C4-2B (cell line): Measurements from ENCODE around the gene TECPR1.

Experiments used
- H3K27ac ChIP-seq: fragments of 450-650 bp; 2 replicates; pipeline ENCODE4 v1.5.1; 2017
- ZFX ChIP-seq: fragments of 450-650 bp; IDR thresholded peaks from 2 replicates; pipeline ENCODE4 v1.6.1; 2017
- TF ChIP-seq, protein P1 (sequence below): fragments of 450-650 bp; conservative IDR thresholded peaks from 2 replicates; pipeline ENCODE4 v1.5.1; 2017; ENCODE audit warnings: mild to moderate bottlenecking

TECPR1 gene

DNA sequence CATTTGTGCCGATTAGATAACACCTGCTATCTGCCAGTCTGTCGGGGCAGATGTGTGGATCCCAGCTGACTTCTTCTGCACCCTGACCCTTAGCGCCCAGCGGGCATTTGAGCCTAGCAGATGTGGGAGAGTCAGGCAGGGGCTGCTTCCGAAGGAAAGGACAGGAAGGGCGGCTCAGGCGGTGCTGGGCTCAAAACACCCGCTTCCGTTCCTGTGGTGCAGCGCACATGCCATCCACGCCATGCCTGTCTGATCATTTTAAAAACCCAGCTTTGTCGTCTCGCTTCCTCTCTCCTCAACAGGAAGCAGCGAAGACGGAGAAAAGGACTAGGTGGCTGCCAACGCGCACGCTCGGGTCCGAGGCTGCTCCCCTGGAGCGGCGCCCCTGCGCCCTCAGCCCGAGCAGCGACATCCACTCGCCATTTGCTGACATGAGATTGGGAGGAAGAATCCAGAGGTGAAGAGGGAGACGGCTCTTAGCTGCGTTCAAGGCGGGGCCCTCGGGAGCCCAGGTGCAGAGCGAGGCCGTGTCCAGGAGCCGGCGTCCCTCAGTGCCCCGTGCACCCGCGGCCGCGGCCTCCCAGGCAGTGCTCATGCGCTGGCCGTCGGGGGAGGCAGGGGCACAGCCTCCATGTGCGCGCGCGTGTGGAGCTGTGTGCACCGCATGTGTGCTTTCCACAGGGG is 46.7 kb downstream of the TECPR1 start:
- TF ChIP-seq, protein P1, sequence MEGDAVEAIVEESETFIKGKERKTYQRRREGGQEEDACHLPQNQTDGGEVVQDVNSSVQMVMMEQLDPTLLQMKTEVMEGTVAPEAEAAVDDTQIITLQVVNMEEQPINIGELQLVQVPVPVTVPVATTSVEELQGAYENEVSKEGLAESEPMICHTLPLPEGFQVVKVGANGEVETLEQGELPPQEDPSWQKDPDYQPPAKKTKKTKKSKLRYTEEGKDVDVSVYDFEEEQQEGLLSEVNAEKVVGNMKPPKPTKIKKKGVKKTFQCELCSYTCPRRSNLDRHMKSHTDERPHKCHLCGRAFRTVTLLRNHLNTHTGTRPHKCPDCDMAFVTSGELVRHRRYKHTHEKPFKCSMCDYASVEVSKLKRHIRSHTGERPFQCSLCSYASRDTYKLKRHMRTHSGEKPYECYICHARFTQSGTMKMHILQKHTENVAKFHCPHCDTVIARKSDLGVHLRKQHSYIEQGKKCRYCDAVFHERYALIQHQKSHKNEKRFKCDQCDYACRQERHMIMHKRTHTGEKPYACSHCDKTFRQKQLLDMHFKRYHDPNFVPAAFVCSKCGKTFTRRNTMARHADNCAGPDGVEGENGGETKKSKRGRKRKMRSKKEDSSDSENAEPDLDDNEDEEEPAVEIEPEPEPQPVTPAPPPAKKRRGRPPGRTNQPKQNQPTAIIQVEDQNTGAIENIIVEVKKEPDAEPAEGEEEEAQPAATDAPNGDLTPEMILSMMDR: no peak
- no peak for TF ChIP-seq ZFX
- no peak overlapping the region for H3K27ac ChIP-seq

DNA sequence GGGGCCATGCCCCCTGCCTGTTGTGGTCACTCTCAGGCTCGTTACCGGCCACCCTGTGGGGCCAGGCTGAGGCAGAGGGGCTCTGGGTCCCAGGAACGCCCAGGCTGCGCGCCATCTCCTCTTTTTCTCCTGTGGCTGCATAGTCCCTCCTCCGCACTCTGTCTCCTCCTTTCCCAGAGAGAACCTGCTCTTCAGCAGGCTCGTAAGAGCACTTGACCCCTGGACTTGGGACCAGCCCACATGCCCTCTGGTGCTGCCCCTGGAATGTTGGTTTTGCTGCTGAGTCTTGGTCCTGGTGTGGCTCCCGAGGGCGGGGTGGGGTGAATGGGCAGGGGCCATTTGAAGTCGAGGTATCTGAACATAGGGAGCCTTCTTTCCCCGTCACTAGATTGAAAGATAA is 47.4 kb downstream of the TECPR1 start:
- no peak overlapping the region for H3K27ac ChIP-seq

DNA sequence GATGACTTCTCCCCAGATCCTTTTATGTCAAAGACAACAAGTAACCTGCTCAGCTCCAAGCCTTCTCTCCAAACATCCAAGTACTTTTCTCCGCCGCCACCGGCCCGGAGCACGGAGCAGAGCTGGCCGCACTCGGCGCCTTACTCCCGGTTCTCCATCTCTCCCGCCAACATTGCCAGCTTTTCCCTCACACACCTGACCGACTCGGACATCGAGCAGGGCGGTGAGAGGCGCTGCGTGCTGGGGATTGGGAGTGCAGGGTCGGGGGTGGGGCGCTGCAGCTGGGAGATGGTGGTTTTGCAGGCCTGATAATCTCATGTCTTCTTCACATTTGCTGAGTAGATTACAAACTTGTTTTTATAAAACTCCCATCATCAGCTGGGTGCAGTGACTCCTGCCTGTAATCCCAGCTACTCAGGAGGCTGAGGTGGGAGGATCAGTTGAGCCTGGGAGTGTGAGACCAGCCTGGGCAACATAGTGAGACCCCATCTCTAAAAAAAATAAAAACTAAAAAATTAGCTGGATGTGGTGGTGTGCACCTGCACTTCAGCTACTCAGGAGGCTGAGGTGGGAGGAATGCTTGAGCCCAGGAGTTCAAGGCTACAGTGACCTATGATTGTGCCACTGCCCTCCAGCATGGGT is 47.9 kb downstream of the TECPR1 start:
- no peak overlapping the region for H3K27ac ChIP-seq
- TF ChIP-seq ZFX: no peak
- TF ChIP-seq, protein P1: no peak

More for the DNA sequence above, 47.4 kb downstream of the TECPR1 start:
- TF ChIP-seq ZFX: no peak
- TF ChIP-seq, protein P1: no peak

DNA sequence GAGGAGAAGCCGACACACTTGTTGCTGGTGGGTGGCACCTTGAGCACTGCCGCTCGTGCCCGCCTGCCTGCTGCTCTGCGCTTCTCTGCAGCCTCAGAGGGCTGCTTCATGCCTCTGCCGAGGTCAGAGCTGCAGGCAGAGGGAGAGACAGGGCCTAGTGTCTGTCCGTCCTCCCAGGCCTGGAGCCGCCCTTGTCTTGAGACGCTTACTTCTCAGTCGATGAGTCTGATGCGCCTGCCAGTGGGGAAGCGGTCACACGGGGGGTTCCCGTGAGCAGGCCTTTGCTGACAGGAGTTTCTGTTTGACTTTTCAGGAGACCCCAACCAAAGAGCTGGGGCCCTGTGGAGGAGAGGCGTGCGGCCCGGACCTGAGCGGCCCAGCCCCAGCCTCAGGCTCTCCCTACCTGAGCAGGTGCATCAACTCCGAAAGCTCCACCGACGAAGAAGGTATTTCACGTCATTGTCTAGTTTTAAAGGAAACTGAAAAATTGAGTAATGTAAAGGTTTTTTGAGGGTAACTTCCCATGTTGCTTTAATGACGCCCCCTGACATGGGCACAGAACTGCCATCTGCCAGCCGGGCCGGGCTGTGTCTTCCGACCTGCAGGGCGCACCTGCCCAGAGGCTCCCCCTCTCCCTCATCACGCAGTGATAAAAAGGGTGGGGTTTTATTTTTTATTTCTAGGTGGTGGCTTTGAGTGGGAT is 48.6 kb downstream of the TECPR1 start:
- no peak for TF ChIP-seq ZFX
- TF ChIP-seq, protein P1: no peak
- H3K27ac ChIP-seq: no peak overlapping the region

DNA sequence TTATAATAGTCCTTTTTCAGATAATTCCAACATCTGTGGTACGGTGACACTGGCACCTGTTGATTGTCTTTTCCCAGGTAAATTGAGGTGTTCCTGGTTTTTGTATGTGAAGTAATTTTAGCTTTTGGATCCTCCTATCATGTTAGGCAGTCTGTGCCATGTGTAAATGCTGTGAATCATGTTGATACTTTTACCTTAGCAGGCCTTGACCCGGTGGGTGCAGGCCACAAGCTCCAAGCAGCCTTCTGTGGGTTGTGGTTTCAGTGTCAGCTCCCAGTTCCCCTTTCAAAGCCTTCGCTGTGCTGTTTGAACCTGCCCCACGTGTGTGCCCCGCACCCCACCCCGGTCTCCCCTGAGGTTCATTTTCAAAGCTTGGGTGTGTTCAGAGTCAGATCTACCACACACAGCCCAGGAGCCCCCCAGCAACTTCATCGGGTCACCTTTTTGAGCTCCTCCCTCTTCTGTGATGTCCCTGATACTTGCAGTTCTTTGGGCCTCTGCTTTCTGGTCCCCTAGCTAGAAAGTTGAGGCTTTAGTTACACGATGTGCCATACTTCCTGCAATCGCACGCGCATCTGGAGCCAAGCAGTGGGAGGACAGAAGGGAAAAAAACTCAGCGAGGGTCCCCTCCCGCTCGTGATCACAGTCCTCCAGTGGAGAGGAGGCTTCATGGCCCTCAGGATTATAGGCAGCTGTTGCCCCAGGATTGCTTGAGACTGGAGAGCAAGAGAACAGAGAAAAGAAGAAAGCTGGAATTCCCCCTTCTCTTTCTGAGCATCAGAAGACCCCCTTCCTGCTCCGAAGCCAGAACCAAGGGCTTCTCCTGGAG is 49.5 kb downstream of the TECPR1 start:
- H3K27ac ChIP-seq: no peak overlapping the region
- TF ChIP-seq, protein P1: no peak
- no peak for TF ChIP-seq ZFX

DNA sequence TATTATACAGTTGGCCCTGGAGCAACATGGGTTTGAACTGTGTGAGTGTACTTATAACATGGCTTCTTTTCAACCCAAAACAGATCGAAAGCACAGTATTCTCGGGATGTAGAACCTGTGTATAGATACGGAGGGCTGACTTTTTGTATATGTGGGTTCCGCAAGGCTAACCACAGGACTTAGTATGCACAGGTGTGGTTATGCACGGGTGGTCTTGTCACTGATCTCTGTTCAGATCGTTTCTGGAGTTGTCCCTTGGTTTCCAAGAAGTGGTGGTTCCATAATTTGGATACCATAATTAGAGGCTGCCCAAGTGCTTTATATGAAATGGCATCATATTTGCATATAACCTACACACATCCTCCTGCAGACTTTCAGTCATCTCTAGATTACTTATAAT is 51.7 kb downstream of the TECPR1 start:
- H3K27ac ChIP-seq: no peak overlapping the region
- TF ChIP-seq, protein P1: no peak
- TF ChIP-seq ZFX: no peak
